Astrocyte of the hippocampus (primary cell): ENCODE results near the gene SLC4A5.

Source experiments
- DNase-seq: peaks from one replicate; pipeline ENCODE4 v3.0.0; 2011; ENCODE audit warnings: low read depth, low spot score

SLC4A5 gene

DNA sequence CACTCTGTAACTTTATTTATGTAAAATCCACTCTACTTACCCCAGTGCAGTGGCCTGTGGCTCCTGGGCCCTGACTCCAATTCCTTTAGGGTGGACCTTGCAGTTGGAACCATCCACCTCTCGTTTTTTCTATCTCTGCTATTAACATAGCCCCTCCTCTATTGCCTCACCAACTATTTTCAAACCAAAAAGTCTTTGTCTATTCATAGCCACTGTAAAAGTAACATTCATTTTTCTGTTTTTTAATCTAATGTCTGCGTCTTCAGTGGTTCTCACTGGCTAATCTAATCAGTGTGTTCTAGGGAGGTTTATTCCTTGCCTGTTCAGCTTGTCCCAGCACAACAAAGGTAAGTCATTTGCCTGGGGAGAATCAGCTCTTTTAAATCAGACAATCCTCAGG lies at the start of gene SLC4A5:
TSS of gene SLC4A5 (minus strand) at position 101 of the 400 bp plus-strand sequence. CDS start 28,393 bp downstream, outside the sequence.
- no peak for DNase-seq

DNA sequence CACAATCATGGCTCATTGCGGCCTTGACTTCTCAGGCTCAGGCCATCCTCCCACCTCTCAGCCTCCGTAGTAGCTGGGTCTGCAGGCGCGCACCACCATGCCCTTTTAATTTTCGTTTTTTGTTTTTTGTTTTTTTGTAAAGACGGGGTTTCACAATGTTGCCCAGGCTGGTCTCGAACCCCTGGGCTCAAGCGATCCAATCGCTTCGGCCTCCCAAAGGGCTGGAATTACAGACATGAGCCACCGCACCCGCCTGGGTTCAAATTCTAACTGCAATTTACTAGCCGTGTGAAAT lies 49.2 kb upstream of the SLC4A5 start:
- no peak for DNase-seq

DNA sequence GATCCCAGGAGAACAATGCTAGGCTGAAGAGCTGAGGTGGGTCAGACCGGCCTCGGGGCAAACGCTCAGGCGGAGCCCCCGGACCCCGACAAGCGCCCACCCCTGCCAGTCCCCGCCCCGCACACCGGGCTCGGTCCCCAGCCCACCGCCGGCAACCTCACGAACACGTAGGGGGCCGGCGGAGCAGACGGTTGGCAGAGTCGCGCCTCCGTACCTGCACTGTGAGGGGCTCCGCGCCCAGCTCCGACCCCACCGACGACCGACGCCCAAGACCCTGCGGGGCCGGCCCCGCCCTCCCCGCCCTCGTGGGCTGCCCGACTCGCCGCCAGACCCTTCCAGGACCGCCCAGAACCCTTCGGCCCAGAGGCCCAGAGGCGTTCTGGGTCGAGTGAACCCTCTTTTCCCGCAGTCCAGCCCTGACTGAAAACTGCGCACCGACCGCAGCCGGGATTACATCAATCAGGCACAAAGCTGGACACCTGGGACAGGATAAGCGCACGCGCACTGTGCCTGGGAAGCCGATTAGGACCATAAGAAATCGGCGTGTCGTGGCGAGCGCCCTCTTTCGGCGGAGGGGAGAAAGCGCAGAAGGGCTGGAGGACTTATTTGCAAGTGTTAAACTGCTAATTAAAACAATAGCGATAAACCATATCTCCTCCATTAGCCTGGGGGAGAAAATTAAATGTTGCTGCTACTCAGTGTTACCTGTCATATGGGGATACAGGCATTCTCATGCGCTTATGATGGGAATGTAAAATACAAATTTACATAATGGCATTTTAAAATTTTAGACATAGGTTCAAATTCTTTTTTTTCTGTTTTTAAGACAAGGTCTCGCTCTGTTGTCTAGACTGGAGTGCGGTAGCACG lies 48.6 kb upstream of the SLC4A5 start:
- DNase-seq = peak; percentile 95

DNA sequence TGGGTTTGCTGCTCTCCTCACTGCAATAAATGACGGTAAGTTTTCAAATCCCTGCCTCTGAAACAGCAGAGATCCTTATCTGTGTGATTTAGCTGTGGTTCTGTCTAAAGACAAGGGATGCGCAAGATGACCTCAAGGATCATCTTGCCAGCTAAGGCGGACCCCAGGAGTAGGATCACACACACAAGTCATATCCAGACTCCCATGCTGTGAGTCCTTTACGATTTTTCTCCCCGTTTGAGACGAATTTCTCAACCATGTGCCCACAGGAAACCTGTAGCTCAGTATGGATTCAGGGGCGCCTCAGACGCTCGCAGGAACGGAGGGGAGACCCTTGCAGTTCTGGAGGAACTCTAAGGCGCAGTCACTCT lies 48.0 kb upstream of the SLC4A5 start:
- no peak for DNase-seq

DNA sequence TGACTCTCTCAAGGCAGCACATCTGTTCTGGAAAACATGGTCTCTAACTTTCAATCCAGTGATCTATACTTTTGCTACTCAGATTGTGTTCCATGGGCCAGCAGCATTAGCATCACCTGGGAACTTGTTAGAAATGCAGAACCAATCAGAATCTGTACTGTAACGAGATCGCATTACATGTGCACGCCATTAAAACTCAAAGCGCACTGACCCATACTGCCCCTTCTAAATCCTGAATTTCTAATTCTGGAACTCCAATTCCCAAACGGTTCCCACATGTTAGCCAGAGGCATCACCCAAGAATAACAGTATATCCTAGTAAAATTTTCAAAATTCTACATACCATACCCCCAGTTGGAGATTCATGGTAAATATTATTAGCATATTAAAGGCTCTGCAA lies 47.4 kb upstream of the SLC4A5 start:
- DNase-seq = no peak

DNA sequence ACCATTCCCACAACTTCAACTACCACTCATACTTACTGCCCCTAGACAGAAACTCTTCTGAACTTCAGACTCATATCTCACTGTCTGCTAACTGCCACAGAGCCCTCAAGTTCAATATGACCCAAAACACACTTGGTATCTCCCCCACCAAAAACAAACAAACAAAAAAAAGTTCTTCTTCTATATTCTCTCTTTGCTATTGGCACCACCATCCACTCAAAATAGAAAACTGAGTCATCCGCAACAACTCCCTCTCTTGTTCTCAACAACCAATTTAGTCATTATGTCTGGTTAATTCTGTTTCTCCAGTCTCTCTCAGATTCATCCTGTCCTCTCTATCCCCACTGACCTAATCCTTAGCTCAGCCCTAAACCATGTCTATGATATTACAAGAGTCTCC lies 44.1 kb upstream of the SLC4A5 start:
- DNase-seq = no peak

DNA sequence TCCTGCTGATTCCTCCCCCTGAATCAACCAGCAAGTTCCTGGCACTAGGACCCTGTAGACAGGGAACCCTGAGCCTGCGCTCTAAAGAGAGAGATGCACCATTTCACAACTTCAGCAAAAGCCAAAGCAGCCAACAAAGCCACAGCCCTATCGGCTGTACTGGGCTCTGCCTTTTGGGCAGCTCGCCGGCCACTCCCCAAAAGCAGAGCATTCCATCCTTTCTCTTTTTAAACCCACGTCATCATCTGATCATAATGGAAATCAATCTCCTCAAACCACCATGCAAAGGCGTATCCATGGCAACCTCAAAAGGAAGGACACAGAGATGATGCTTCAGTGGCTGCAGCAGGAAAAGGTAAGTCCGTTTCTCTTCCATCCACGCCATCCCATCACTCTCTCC lies 42.2 kb upstream of the SLC4A5 start:
- DNase-seq = peak; percentile 35

DNA sequence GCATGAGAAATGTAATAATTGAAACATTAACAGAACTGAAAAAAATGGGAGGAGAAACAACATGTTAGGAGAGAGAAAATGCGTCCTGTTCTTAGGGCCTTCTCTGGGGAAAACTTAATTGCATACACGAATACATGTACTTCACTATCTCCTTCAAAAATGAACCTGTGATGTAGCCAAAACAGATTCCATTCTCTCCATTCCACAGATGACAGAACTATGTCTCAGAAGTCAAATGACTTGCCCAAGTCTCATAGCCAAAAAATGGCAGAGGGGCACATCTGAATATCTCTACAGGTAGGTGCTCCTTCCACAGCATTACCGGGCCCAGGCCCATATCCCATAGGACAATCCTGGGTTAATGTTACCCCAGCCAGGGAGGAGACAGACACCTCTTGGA lies 40.8 kb upstream of the SLC4A5 start:
- DNase-seq = peak; percentile 19

GRCh38 chr2:74383254-74383653 lies 40.0 kb upstream of the SLC4A5 start:
- peak; percentile 38 for DNase-seq

GRCh38 chr2:74381751-74382150 lies 38.5 kb upstream of the SLC4A5 start:
- no peak for DNase-seq

DNA sequence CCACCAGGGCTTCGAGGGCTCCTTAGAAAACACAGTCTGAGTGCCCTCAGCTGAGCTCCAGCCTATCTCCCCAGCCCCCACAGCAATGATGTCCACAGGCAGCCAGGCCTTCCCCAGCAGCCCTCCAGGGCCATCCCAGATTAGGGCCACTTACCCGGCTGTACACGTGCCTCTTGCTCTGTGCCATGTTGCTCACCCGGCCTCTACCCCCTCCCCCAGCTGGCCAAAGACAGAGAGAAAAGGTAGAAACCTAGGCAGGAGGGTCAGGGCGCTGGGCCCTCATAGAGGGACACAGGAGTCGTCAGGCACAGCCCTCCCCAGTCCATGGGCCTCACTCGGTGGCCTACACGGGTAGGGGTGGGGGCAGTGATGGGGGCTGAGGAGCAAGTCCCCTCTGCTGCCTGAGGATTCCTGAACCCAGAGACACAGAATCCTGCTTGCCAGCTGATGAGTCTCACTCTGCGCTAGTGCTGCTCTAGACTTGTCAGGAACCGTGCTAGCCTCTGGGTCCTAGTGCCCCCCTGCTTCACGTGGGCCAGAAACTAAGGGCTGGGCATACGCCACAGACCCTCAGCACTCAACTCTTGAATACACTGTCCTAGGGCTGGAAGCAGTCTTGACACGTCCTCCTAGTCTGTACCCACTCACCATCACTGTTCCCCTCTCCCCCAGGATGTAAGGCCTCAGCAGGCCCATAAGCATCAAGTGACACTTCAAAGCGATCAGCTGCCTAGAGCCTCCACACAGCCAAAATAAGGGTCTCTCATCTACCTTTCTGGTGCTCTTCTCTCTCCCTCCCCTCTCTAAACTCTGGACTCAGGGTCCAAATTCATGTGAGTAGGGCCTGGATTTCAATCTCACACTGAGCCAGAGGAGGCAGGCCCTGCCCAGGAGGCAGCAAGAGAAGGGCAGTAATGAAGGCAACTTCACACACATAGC lies 36.9 kb upstream of the SLC4A5 start, which contains the start of gene DCTN1:
TSS of gene DCTN1 (minus strand) at position 461 of the 939 bp plus-strand sequence. CDS start at position 187, 274 bp downstream.
- DNase-seq = peak; percentile 74

- no peak for DNase-seq
These were observed 34.8 kb upstream of the SLC4A5 start for GRCh38 chr2:74378007-74378406.

DNA sequence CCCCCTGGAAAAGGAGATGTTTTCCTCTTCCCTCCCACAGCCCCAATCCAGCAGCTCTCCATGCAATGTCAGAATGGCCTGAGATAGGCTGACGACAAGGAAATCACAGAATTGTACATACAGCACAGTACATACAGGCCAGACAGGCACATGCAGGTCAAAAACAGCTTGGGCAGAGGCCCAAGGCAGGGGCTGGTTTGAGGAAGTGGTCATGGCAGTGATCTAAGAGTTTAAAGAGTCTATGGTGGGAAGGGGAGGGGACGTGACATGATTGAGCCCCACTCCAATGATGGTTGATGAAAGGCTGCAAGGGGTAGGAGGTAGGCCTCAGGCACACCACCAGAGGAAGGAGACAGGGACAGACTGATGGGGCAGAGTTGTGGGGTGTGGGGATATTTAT lies 32.6 kb upstream of the SLC4A5 start:
- DNase-seq = no peak

DNA sequence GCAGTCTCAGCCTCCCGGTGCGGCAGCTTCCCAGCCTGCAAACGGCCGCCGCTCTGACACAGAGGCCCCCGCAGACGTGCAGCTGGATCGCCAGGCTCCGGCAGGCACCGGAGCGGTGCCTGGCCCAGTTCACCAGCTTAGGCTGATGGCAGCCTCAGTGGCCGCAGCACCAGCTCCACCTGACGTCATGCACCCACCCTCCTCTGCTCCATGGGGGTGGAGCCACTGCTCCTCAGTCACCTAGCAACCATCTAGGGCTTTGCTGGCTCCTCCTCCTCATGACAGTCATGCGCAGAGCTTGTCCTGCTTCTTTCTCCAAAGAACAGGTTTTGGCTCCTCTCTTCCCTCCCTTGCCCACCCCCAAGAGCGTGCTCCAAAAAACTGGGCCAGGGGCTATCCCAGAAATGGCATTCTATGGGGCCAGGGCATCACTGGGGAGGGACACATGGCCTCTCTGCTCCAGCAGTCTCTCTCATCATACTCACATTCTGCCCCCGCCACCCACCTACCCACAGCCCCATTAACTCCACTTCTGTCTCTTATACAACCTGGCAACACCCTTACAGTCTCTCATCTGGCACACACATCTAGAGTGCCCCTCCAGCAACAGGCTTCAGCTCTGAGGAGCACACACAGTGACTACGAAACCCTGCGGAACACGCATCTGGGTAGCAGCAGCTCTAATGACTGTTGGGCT lies 31.4 kb upstream of the SLC4A5 start:
- DNase-seq = peak; percentile 94

GRCh38 chr2:74373985-74374384 lies 30.8 kb upstream of the SLC4A5 start:
- peak; percentile 12 for DNase-seq

DNA sequence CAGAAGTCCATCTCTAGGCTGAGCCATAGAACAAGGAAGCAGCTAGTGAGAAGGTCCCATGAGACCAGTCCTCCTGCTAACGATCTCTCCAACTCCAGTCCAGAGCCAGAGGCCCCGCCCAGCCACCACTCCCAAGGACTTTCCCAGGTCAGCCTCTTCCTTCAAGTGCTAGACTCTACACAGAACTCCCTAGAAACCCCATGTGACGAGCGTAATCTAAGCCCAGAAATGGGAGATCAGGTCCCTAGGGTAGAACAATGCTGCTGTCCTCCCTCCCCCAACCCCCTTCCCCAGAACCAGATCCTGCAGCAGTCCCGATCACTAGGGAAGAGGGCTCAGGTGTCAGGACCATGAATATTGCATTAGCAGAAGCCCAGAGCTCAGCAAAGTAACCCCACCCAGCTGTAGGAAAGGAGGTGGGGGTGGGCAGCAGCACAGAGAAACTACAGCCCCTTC lies 30.0 kb upstream of the SLC4A5 start:
- DNase-seq = no peak

- DNase-seq = no peak
These were observed 29.5 kb upstream of the SLC4A5 start for GRCh38 chr2:74372674-74373073.

- no peak for DNase-seq
These were observed 28.2 kb upstream of the SLC4A5 start for GRCh38 chr2:74371421-74371820.

GRCh38 chr2:74369976-74370375 lies 26.8 kb upstream of the SLC4A5 start:
- no peak for DNase-seq

DNA sequence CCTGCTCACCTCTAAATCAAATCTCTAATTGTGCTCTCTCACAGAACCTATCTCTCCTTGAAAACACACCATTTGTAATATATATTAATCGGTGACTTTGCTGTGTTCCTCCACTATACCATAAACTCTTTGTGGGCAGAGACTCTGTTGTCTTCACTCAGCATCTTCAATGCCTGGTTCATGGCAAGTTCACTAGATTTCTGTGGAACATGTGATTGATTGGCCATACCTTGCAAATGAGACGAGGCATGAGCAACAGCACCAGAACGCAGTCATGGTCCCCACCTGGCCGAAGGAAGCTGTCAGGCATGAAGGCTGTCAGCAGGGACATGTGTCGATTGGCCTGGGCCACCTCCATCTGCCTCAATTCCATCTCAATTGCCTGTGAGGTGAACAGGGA lies 25.3 kb upstream of the SLC4A5 start:
- DNase-seq = no peak

DNA sequence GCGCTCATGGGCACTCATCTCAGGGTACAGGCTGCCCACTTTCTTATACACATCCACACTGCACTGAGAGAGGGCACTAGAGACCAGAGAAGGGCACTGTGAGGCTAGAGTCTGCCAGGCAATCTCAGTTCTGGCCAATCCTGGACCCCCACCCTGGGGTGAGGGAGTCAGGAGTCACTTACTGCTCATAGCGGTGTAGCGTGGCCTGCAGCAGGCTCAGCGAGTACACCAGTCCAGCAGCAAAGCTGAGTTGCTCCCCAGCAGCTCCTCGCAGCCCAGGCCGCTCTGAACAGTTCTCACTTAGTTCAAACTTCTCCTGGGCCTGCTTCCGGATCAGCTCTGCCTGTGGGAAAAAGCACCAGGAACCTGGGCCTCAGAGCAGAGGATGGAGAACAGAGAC lies 24.6 kb upstream of the SLC4A5 start:
- no peak for DNase-seq

GRCh38 chr2:74366036-74366435 lies 22.8 kb upstream of the SLC4A5 start:
- DNase-seq = no peak
